Measurements from ENCODE around the gene HMX1. TPM values are rescaled to one million over a fixed set of nuclear protein-coding genes. Genes with fewer than 3 reads are reported as not detected.

Gene HMX1
- total RNA-seq, 1 donor from 2014 or later, result not detected

DNA sequence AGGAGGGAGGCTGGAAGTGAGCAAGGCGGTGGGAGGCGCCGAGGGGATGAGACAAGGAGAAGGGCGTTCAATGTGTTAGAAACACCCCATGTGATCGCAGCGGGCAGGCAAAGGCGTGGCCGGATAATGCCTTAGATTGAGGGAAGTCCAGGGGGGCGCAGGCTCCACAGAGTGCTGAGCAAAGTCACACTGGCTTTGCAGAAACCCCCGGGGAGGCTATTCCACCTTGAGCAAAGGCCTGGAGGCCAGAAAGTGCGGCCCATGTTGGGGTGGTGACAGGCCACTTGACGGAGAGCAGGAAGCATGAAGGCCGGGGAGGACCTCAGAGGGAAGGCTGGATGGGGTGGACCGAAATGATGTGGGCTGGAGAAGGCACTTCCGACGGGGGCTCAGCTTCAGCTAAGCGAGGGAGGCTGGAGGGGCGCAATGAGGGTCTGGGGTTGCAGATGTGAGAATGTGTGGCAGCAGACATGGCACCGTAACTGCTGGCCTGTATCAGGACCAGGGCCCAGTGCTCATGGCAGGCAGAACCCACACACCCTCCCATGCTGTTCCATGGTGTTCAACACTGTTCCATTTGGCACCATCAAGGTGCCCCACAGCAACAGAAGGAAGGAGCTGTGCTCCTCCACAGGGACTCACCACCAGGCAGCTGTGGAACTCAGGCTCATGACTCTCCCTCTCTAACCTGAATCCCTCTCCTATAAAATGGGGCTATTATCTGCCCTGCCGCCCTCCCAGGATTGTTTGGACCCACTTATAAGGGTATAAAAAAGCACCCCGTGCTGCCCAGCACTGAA lies 50.3 kb downstream of the HMX1 start:
- TF ChIP-seq, protein P1, sequence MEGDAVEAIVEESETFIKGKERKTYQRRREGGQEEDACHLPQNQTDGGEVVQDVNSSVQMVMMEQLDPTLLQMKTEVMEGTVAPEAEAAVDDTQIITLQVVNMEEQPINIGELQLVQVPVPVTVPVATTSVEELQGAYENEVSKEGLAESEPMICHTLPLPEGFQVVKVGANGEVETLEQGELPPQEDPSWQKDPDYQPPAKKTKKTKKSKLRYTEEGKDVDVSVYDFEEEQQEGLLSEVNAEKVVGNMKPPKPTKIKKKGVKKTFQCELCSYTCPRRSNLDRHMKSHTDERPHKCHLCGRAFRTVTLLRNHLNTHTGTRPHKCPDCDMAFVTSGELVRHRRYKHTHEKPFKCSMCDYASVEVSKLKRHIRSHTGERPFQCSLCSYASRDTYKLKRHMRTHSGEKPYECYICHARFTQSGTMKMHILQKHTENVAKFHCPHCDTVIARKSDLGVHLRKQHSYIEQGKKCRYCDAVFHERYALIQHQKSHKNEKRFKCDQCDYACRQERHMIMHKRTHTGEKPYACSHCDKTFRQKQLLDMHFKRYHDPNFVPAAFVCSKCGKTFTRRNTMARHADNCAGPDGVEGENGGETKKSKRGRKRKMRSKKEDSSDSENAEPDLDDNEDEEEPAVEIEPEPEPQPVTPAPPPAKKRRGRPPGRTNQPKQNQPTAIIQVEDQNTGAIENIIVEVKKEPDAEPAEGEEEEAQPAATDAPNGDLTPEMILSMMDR (IDR thresholded peaks at IDR 0.05; ENCODE audit: insufficient read depth, low read length, poor library complexity, severe bottlenecking), result no peak
- no peak overlapping the region for H3K4me3 ChIP-seq (ENCODE audit: low read depth, low read length)
- no peaks in the 10 kb centered on the region for H3K36me3 ChIP-seq (ENCODE audit: control insufficient read depth, insufficient read depth, low read length)
- H3K27me3 ChIP-seq (ENCODE audit: control insufficient read depth, insufficient read depth, low read length), result no peaks in the 10 kb centered on the region
- no peak for DNase-seq (ENCODE audit: low read depth)

DNA sequence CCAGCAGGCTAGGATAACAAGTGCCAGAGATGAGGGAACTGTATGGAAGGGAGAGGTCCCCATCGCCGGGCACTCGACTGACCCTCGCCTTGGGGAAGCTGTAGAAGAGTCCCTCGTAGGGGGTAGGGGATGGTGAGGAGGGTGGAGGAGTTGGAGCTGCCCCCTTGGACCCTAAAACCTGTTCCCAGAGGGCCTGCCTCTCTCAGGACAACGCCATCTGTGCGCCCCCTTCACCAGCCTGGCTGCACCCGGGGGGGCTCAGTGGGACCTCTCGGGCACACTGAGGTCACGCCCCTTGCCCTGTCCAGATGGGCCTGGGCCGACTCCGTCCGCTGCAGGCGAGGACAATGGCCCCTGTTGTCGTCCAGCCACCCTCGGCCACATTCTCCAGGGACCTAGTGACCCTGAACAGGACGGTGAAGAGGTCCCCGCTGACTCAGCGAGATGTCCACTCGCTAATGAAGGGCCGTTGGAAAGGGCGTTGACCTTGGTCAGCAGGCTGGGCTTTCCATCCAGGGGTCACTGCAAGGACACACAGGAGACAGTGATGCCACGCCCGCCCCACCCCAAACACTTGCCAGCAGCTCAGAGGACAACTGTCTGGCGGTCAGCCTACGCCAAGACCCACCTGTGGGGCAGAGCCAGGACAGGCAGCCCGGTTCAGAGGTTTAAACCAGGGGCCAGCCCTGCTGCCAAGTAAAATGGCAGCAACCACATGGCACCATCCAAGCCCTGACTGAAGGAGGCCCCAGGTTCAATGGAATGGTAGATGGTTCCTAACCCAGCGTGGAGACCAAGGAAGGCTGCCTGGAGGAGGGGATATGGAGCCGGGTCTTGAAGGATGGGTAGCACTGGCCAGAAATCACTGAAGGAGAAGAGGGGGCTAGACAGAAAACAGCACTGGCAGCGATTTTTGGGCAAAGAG lies 51.2 kb downstream of the HMX1 start:
- H3K4me3 ChIP-seq (ENCODE audit: low read depth, low read length), result no peak overlapping the region
- no peaks in the 10 kb centered on the region for H3K27me3 ChIP-seq (ENCODE audit: control insufficient read depth, insufficient read depth, low read length)
- DNase-seq (ENCODE audit: low read depth), result no peak
- no peaks in the 10 kb centered on the region for H3K36me3 ChIP-seq (ENCODE audit: control insufficient read depth, insufficient read depth, low read length)
- TF ChIP-seq, protein P1 (IDR thresholded peaks at IDR 0.05; ENCODE audit: insufficient read depth, low read length, poor library complexity, severe bottlenecking), result no peak

DNA sequence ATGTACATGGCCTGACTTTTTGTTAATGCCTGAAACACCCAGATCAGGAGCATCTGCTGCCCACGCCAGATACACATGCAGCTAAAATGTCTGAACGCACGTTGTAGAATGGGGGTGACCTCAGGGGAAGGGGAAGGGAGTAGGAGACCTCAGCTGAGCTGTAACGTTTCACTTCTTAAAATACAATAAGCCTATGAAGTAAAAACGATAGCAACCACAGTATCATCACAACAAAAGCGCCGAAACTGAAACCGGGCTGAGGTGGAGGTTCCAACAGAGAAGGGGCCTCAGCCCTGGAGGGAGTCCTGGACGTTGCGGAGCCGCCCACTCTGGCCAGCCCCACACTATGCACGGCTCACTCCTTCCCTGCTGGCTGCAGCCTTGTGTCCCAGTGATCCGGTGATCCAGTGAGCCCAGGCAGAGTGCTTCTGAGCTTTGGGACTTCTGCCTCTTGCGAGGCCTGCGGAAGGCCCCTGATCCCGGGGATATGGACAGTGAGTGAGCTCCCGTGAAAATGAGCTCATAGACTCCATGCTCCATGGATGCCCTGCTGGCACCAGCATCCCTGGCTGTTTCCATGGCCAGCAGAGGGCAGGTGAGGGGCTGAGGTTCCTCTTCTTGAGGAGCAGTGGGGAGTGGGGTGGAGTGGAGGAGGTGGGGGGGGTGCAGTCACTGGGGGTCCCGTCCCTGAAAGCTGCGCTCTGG lies 52.0 kb downstream of the HMX1 start:
- DNase-seq (ENCODE audit: low read depth), result no peak
- Histone ChIP-seq H3K36me3 (ENCODE audit: control insufficient read depth, insufficient read depth, low read length) (no peaks in the 10 kb centered on the region), H3K27me3 (ENCODE audit: control insufficient read depth, insufficient read depth, low read length) (no peaks in the 10 kb centered on the region), H3K4me3 (ENCODE audit: low read depth, low read length) (no peak overlapping the region)
- TF ChIP-seq, protein P1 (IDR thresholded peaks at IDR 0.05; ENCODE audit: insufficient read depth, low read length, poor library complexity, severe bottlenecking), result no peak

- Histone ChIP-seq H3K27me3 (ENCODE audit: control insufficient read depth, insufficient read depth, low read length) (no peaks in the 10 kb centered on the region), H3K4me3 (ENCODE audit: low read depth, low read length) (no peak overlapping the region), H3K36me3 (ENCODE audit: control insufficient read depth, insufficient read depth, low read length) (no peaks in the 10 kb centered on the region)
- no peak for DNase-seq (ENCODE audit: low read depth)
- TF ChIP-seq, protein P1 (IDR thresholded peaks at IDR 0.05; ENCODE audit: insufficient read depth, low read length, poor library complexity, severe bottlenecking), result no peak
Observed at GRCh38 chr4:8819019-8819418, 52.6 kb downstream of the HMX1 start.

GRCh38 chr4:8818063-8818881 lies 53.4 kb downstream of the HMX1 start:
- no peaks in the 10 kb centered on the region for H3K27me3 ChIP-seq (ENCODE audit: control insufficient read depth, insufficient read depth, low read length)
- no peak for DNase-seq (ENCODE audit: low read depth)
- no peak overlapping the region for H3K4me3 ChIP-seq (ENCODE audit: low read depth, low read length)
- TF ChIP-seq, protein P1 (IDR thresholded peaks at IDR 0.05; ENCODE audit: insufficient read depth, low read length, poor library complexity, severe bottlenecking), result no peak
- H3K36me3 ChIP-seq (ENCODE audit: control insufficient read depth, insufficient read depth, low read length), result no peaks in the 10 kb centered on the region
